ENCODE data around the gene SLC45A1. TPM values are rescaled to one million over a fixed set of nuclear protein-coding genes. Genes with fewer than 3 reads are reported as not detected.

Gene SLC45A1
- total RNA-seq, 1 donor from 2014 or later, result 13.8 TPM

Small RNAs within 50 kb of the gene (small RNA-seq; reads per million reads assigned to genes)
- gene RF00019, result not detected
- gene RNU6-991P, result not detected

Measured in vagina (tissue), 1 donor.